HFFc6 (cell line): ENCODE results near the gene CNPY1. TPM values are rescaled to one million over a fixed set of nuclear protein-coding genes. Genes with fewer than 3 reads are reported as not detected.

ENCODE experiments used
- DNase-seq: peaks from one replicate; pipeline ENCODE4 v3.0.0-alpha.2; 2018
- H3K27ac Mint-ChIP-seq: 2 replicates; pipeline ENCODE4 v1.8.0; 2020; ENCODE audit warnings: mild to moderate bottlenecking, mixed read lengths
- H3K27me3 Mint-ChIP-seq: 2 replicates; pipeline ENCODE4 v1.8.0; 2021; ENCODE audit warnings: mild to moderate bottlenecking, moderate library complexity, mixed read lengths; ENCODE audit not compliant: insufficient read depth
- H3K36me3 Mint-ChIP-seq: 2 replicates; pipeline ENCODE4 v1.8.0; 2021; ENCODE audit warnings: low read depth, mixed read lengths
- H3K4me1 Mint-ChIP-seq: 2 replicates; pipeline ENCODE4 v1.8.0; 2020; ENCODE audit warnings: low read depth, mixed read lengths
- H3K4me3 Mint-ChIP-seq: 2 replicates; pipeline ENCODE4 v1.8.0; 2020; ENCODE audit warnings: mild to moderate bottlenecking, moderate library complexity, mixed read lengths
- H3K9me3 Mint-ChIP-seq: 2 replicates; pipeline ENCODE4 v1.8.0; 2020; ENCODE audit warnings: mild to moderate bottlenecking, mixed read lengths
- CTCF ChIP-seq: fragments of 200-600 bp; sonication (generic); IDR thresholded peaks from 2 replicates; pipeline ENCODE4 v1.5.0; 2021; ENCODE audit warnings: antibody characterized with exemption, mild to moderate bottlenecking
- total RNA-seq, 6 experiments: library from RNA; stranded (reverse); fragmentation: NEBNext Ultra II Directional; extraction: Animal tissue kit (Norgen Biotek cat#: 25700); gene quantifications; 2 replicates in 1 of 6; 3 replicates in 5 of 6; pipeline ENCODE4 v1.2.3, GENCODE V29; 2021

Gene CNPY1
- total RNA-seq, 6 experiments from 2014 or later, result not detected

GRCh38 chr7:155560982-155561686, 14.8 kb upstream of the CNPY1 start:
- Mint-ChIP-seq H3K9me3 (no peaks in the 10 kb centered on the region), H3K4me3 (no peak overlapping the region), H3K27ac (no peak overlapping the region), H3K27me3 (peaks cover 23% of the 10 kb centered on the region; the same call in 1 of the 2 replicates), H3K4me1 (no peaks in the 10 kb centered on the region), H3K36me3 (no peaks in the 10 kb centered on the region)
- DNase-seq, result no peak
- no peak for TF ChIP-seq CTCF

DNA sequence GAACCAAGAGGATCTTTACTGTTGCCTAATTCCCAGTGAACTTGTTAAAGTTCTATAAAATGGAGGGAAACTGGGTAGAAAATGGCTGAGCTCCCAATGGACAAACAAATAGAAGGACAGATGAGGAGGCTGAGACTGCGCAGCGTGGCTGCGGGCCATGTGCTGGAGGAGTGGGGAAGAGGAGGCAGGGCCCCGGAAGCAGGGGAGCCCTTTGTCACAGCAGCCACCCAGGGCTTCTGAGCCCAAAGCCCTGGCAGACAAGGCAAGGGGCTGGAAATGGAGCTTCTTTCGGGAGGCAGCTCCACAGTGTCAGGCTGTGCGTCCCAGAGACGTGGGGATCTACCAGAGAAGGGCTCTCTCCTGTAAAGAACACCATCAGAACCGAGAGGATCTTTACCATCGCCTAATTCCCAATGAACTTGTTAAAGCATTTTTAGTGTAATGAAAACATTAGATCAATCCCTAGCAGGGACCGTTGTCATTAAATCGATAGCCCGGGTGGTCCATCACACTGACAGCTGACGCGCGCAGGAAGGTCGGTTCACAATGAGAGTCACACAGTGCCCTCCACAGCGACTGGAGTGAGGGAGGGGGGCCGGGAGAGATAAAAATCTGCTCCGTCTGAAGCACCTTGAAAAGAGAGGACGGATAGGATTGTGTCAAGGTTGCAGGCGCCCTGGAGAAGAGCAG, 14.0 kb upstream of the CNPY1 start:
- no peak overlapping the region for H3K27ac Mint-ChIP-seq

GRCh38 chr7:155559519-155560108, 13.3 kb upstream of the CNPY1 start:
- Mint-ChIP-seq H3K9me3 (no peaks in the 10 kb centered on the region), H3K4me1 (no peaks in the 10 kb centered on the region), H3K36me3 (no peaks in the 10 kb centered on the region), H3K27ac (no peak overlapping the region), H3K4me3 (no peak overlapping the region), H3K27me3 (peaks cover 19% of the 10 kb centered on the region; the same call in 1 of the 2 replicates)
- no peak for DNase-seq
- TF ChIP-seq CTCF, result no peak

More for the DNA sequence above, 14.0 kb upstream of the CNPY1 start:
- no peak for DNase-seq
- Mint-ChIP-seq H3K9me3 (no peaks in the 10 kb centered on the region), H3K4me3 (no peak overlapping the region), H3K4me1 (no peaks in the 10 kb centered on the region), H3K36me3 (no peaks in the 10 kb centered on the region), H3K27me3 (peaks cover 19% of the 10 kb centered on the region; the same call in 1 of the 2 replicates)
- no peak for TF ChIP-seq CTCF

GRCh38 chr7:155558961-155559360, 12.6 kb upstream of the CNPY1 start:
- H3K27ac Mint-ChIP-seq, result no peak overlapping the region
- no peaks in the 10 kb centered on the region for H3K9me3 Mint-ChIP-seq
- DNase-seq, result no peak
- TF ChIP-seq CTCF, result no peak
- no peak overlapping the region for H3K4me3 Mint-ChIP-seq
- no peaks in the 10 kb centered on the region for H3K4me1 Mint-ChIP-seq
- H3K27me3 Mint-ChIP-seq, result peaks cover 19% of the 10 kb centered on the region; the same call in 1 of the 2 replicates
- H3K36me3 Mint-ChIP-seq, result no peaks in the 10 kb centered on the region

DNA sequence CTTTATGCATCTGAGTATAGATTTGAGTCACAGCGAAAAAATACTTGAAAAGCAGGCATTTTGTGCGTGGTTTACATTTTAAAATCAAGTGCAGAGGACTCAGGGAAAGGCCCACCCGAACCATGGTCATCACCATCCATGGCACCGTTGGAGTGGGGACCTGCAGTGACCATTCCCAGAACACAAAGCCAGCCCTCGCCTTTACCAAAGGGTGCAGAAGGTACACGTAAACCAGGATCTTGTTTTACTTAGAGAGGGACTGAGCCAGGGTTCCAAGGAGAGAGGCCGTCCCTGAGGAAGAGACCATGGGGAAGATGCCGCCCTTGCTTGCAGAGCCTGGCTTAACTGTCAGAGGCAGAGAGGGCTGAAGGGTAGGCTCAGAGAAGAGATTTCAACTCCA, 12.0 kb upstream of the CNPY1 start:
- no peak for TF ChIP-seq CTCF
- Mint-ChIP-seq H3K27me3 (peaks cover 21% of the 10 kb centered on the region; the same call in 1 of the 2 replicates), H3K27ac (no peak overlapping the region), H3K4me3 (no peak overlapping the region), H3K9me3 (no peaks in the 10 kb centered on the region), H3K4me1 (no peaks in the 10 kb centered on the region), H3K36me3 (no peaks in the 10 kb centered on the region)
- no peak for DNase-seq
